ENCODE results near the gene SHKBP1. TPM values are rescaled to one million over a fixed set of nuclear protein-coding genes. Genes with fewer than 3 reads are reported as not detected.

SHKBP1 gene
- total and polyA plus RNA-seq, 2 of the 13 experiments (the other 11 are each of a cell fraction or from before 2014, with no cell fraction given), result 16.2 to 17.4 TPM

DNA sequence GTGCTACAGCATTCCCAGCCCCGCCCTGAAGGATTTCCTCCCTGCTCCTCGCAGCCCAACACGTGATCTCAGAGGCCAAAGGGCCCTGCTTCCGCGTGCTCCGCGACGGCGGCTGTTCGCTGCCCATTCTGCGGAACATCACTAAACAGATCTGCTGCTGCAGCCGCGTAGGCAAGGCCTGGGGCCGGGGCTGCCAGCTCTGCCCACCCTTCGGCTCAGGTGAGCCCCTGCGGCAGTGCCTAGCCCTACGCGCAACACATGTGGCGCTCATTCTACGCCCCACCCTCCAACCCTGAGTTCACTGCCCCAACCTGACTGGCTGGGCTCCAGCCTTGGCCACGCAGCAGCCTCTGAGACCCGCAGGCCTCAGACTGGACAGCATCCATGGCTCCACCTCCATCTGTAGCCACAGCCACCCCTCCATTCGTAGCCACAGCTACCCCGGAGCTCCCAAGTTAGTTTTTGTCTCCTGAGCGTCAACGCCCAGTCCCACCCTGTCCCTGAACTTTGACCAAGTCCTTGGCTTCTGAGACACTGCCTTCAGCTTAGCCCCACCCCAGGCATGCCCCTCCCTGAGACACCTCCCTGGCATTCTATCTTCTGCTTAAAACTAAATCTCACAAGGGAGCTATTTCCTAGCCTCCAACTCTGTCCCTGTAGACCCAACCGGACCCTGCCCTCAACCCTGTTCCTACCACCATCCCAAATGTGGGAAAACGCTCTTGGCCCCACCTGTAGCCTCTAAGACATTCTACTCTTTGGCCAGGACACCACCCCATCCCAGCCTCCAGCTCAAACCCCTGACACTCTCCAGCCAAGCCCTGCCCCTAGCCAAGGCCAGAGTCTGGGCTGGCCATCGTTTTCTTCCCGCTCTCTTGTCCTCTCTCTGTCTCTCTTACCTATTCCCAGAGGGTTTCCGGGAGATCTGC, 30.9 kb downstream of the SHKBP1 start (continued):
- TF ChIP-seq ZBTB40 (IDR thresholded peaks at IDR 0.05) (no peak), ZBTB40 (CRISPR knock-in tag; IDR thresholded peaks at IDR 0.05) (peak; percentile 45; the same call in 1 of the 2 replicates), PHF8 (CRISPR knock-in tag; IDR thresholded peaks at IDR 0.05) (no peak), WIZ (CRISPR knock-in tag; IDR thresholded peaks at IDR 0.05) (no peak), ZFYVE20 (CRISPR knock-in tag; IDR thresholded peaks at IDR 0.05; ENCODE audit: borderline replicate concordance, low read depth) (0 out of 2 replicates have a peak, but pooled peaks have one; percentile 50), ZSCAN20 (CRISPR knock-in tag; IDR thresholded peaks at IDR 0.05; ENCODE audit: borderline replicate concordance) (no peak), ZNF12 (CRISPR knock-in tag; IDR thresholded peaks at IDR 0.05) (no peak), GABPB1 (CRISPR knock-in tag; IDR thresholded peaks at IDR 0.05) (peak; percentile 66; the same call in 1 of the 2 replicates), DMTF1 (CRISPR knock-in tag; IDR thresholded peaks at IDR 0.05) (no peak), ZNF768 (CRISPR knock-in tag; IDR thresholded peaks at IDR 0.05) (peak; percentile 51; the same call in 1 of the 2 replicates), ZNF570 (CRISPR knock-in tag; IDR thresholded peaks at IDR 0.05; ENCODE audit: borderline replicate concordance) (no peak), ZNF550 (CRISPR knock-in tag; IDR thresholded peaks at IDR 0.05; ENCODE audit: borderline replicate concordance) (no peak), ZSCAN30 (CRISPR knock-in tag; IDR thresholded peaks at IDR 0.05) (no peak), MBD4 (IDR thresholded peaks at IDR 0.05; ENCODE audit: borderline replicate concordance, low read length) (no peak)
- TF ChIP-seq, protein P1, sequence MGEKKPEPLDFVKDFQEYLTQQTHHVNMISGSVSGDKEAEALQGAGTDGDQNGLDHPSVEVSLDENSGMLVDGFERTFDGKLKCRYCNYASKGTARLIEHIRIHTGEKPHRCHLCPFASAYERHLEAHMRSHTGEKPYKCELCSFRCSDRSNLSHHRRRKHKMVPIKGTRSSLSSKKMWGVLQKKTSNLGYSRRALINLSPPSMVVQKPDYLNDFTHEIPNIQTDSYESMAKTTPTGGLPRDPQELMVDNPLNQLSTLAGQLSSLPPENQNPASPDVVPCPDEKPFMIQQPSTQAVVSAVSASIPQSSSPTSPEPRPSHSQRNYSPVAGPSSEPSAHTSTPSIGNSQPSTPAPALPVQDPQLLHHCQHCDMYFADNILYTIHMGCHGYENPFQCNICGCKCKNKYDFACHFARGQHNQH (CRISPR knock-in tag; IDR thresholded peaks at IDR 0.05), result 0 out of 2 replicates have a peak, but pooled peaks have one; percentile 41
